Calu3 (cell line): Measurements from ENCODE around the gene ABAT. TPM values are rescaled to one million over a fixed set of nuclear protein-coding genes. Genes with fewer than 3 reads are reported as not detected.

Experiments used
- BruUV-seq: library from RNA; stranded (reverse); fragments of 400-500 nt; replicated peaks from 2 replicates; lab custom pipeline; 2021; lab: Mats Ljungman, UMichigan
- CTCF ChIA-PET: fragments of 300-600 bp; sonication (Branson Sonifier 250); formaldehyde crosslinking; loops from one replicate; lab custom pipeline; 2022; ENCODE audit warnings: antibody characterized with exemption; lab: Charles Lee
- DNase-seq: peaks from one replicate; pipeline ENCODE4 v3.0.0; 2022
- H3K27ac Mint-ChIP-seq: one replicate; pipeline ENCODE4 v1.8.0; 2022; ENCODE audit warnings: mixed read lengths; ENCODE audit not compliant: unreplicated experiment
- H3K27me3 Mint-ChIP-seq: one replicate; pipeline ENCODE4 v1.8.0; 2022; ENCODE audit warnings: mixed read lengths; ENCODE audit not compliant: unreplicated experiment
- H3K36me3 Mint-ChIP-seq: one replicate; pipeline ENCODE4 v1.8.0; 2022; ENCODE audit warnings: mild to moderate bottlenecking, moderate library complexity, mixed read lengths; ENCODE audit not compliant: insufficient read depth, unreplicated experiment
- H3K4me1 Mint-ChIP-seq: one replicate; pipeline ENCODE4 v1.8.0; 2022; ENCODE audit warnings: mild to moderate bottlenecking, low read depth, mixed read lengths; ENCODE audit not compliant: unreplicated experiment
- H3K4me3 Mint-ChIP-seq: one replicate; pipeline ENCODE4 v1.8.0; 2022; ENCODE audit warnings: mild to moderate bottlenecking, low read depth, moderate library complexity, mixed read lengths; ENCODE audit not compliant: unreplicated experiment
- H3K9me3 Mint-ChIP-seq: one replicate; pipeline ENCODE4 v1.8.0; 2022; ENCODE audit warnings: low read depth, mixed read lengths; ENCODE audit not compliant: unreplicated experiment
- CTCF ChIP-seq: fragments of 200-600 bp; IDR thresholded peaks from one replicate; pipeline ENCODE4 v1.8.0; 2022; ENCODE audit warnings: antibody characterized with exemption; ENCODE audit not compliant: unreplicated experiment
- intact Hi-C: fragments of 100-400 bp; cut with micrococcal nuclease; formaldehyde crosslinking; loops from one replicate; pipeline ENCODE4 v1.10.0; 2022; ENCODE audit not compliant: unreplicated experiment
- total RNA-seq: library from RNA; stranded (reverse); gene quantifications from 2 replicates; pipeline ENCODE4 v1.2.3, GENCODE V29; 2022

ABAT gene
- total RNA-seq, 1 experiment from 2014 or later, result 12.6 TPM

GRCh38 chr16:8760021-8760420, 85.6 kb downstream of the ABAT start:
- no peaks in the 10 kb centered on the region for H3K36me3 Mint-ChIP-seq
- BruUV-seq, result no TSS peak

GRCh38 chr16:8761078-8761477, 86.7 kb downstream of the ABAT start:
- BruUV-seq, result no TSS peak
- no peaks in the 10 kb centered on the region for H3K27me3 Mint-ChIP-seq
- intact Hi-C loops, result no loop called here

More at GRCh38 chr16:8760021-8760420, 85.6 kb downstream of the ABAT start:
- no peak for DNase-seq
- H3K27me3 Mint-ChIP-seq, result no peaks in the 10 kb centered on the region
- no peak for TF ChIP-seq CTCF
- no peaks in the 10 kb centered on the region for H3K4me1 Mint-ChIP-seq
- no peaks in the 10 kb centered on the region for H3K9me3 Mint-ChIP-seq
- H3K4me3 Mint-ChIP-seq, result no peak overlapping the region
- no peak overlapping the region for H3K27ac Mint-ChIP-seq
- intact Hi-C loops, result no loop called here
- CTCF ChIA-PET, result no interaction called here

DNA sequence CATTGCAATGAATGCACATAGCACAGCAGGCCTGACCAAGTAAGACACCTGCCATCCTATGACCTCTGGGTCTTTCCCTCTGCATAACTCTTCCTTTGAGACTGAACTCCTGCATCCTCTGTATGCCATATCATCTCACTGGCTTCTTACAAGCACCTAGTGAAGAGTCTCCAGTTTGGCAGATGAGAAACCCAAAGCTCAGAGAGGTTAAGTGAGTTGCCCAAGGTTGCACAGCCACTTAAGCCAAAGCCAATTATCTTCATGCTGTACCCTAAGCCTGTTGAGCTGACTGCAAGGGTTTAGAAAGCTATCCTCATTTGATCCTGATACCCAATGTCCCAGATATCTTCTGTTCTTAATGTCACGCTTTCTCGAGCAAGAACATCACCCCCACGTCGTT, 87.8 kb downstream of the ABAT start:
- intact Hi-C loops, result no loop called here
- CTCF ChIA-PET, result no interaction called here
- no peak overlapping the region for H3K27ac Mint-ChIP-seq
- TF ChIP-seq CTCF, result no peak
- no TSS peak for BruUV-seq
- H3K4me3 Mint-ChIP-seq, result no peak overlapping the region
- DNase-seq, result no peak
- H3K9me3 Mint-ChIP-seq, result no peaks in the 10 kb centered on the region
- no peaks in the 10 kb centered on the region for H3K4me1 Mint-ChIP-seq
- H3K36me3 Mint-ChIP-seq, result no peaks in the 10 kb centered on the region
- no peaks in the 10 kb centered on the region for H3K27me3 Mint-ChIP-seq

More at GRCh38 chr16:8761078-8761477, 86.7 kb downstream of the ABAT start:
- Mint-ChIP-seq H3K9me3 (no peaks in the 10 kb centered on the region), H3K4me3 (no peak overlapping the region), H3K4me1 (no peaks in the 10 kb centered on the region), H3K27ac (no peak overlapping the region), H3K36me3 (no peaks in the 10 kb centered on the region)
- no peak for TF ChIP-seq CTCF
- CTCF ChIA-PET, result no interaction called here
- DNase-seq, result no peak

GRCh38 chr16:8763083-8763482, 88.7 kb downstream of the ABAT start:
- no peak for DNase-seq
- CTCF ChIA-PET, result no interaction called here
- TF ChIP-seq CTCF, result no peak

More at GRCh38 chr16:8763083-8763482, 88.7 kb downstream of the ABAT start:
- Mint-ChIP-seq H3K4me1 (no peaks in the 10 kb centered on the region), H3K4me3 (no peak overlapping the region), H3K27ac (no peak overlapping the region), H3K36me3 (no peaks in the 10 kb centered on the region), H3K27me3 (no peaks in the 10 kb centered on the region), H3K9me3 (no peaks in the 10 kb centered on the region)
- intact Hi-C loops, result no loop called here
- no TSS peak for BruUV-seq
